ENCODE data around the gene SHANK2. TPM values are rescaled to one million over a fixed set of nuclear protein-coding genes. Genes with fewer than 3 reads are reported as not detected.

SHANK2 gene
- total RNA-seq, 2 donors from 2014 or later = 43.5 to 46.4 TPM

GRCh38 chr11:71285111-71285510 lies 32.7 kb upstream of the SHANK2 start:
- Histone ChIP-seq H3K27me3 (replicated peaks; ENCODE audit: insufficient read depth) (no peaks in the 10 kb centered on the region), H3K9me3 (no peaks in the 10 kb centered on the region), H3K4me3 (peak overlapping the region in 1 of 2 donors; percentile 42), H3K27ac (peak overlapping the region; percentile 67 to 78), H3K4me1 (replicated peaks) (peaks cover 8% of the 10 kb centered on the region), H3K36me3 (no peaks in the 10 kb centered on the region)
- intact Hi-C loops (cut with DNase I) = no loop called here
- TF ChIP-seq POLR2AphosphoS5 (IDR thresholded peaks at IDR 0.05) = no peak
- TF ChIP-seq CTCF (IDR thresholded peaks at IDR 0.05) = no peak
- TF ChIP-seq POLR2A (IDR thresholded peaks at IDR 0.05) = no peak
- 70% methylated on average over 14 of the region's 14 CpGs for WGBS
- DNase-seq (ENCODE audit: low spot score) = no peak

DNA sequence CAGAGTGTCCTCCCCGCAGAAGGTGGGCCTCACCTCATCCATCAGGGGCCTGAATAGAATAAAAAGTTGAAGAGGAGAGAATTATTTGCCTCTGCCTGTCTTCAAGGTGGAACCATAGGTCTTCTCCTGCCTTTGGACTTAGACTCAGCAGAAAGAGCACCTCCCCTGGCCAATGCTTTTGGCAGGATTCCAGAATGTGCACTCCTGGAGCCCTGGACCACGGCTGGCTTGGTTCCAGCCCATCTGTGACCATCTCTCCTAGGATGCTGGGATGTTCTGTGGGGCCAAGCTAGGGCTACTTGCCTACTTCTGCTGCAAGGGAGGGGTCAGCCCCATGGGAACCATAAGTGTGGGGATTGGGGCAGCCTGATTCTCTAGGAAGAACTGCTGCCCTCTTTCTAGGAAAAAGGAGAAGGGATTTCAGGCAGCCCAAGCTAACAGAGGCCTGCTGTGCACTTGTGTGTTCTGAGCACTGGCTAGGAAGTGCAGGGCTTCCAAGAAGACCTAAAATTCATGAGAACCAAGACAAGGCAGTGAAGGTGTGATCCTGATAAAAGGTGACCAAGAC lies 32.2 kb upstream of the SHANK2 start:
- H3K27ac ChIP-seq = peak overlapping the region; percentile 67 to 78
- DNase-seq (ENCODE audit: low spot score) = no peak
- H3K9me3 ChIP-seq = no peaks in the 10 kb centered on the region
- H3K36me3 ChIP-seq = no peaks in the 10 kb centered on the region
- H3K27me3 ChIP-seq (replicated peaks; ENCODE audit: insufficient read depth) = no peaks in the 10 kb centered on the region
- 41% methylated on average over 2 of the region's 2 CpGs for WGBS
- intact Hi-C loops (cut with DNase I) = no loop called here
- H3K4me3 ChIP-seq = peak overlapping the region; percentile 25 to 42
- no peak for TF ChIP-seq CTCF (IDR thresholded peaks at IDR 0.05)
- TF ChIP-seq POLR2AphosphoS5 (IDR thresholded peaks at IDR 0.05) = no peak
- TF ChIP-seq POLR2A (IDR thresholded peaks at IDR 0.05) = no peak
- peaks cover 8% of the 10 kb centered on the region for H3K4me1 ChIP-seq (replicated peaks)

- 45% methylated on average over 16 of the region's 16 CpGs for WGBS
- Histone ChIP-seq H3K4me3 (peak overlapping the region; percentile 25 to 42), H3K9me3 (no peaks in the 10 kb centered on the region), H3K27ac (peak overlapping the region; percentile 67 to 78), H3K4me1 (replicated peaks) (peaks cover 8% of the 10 kb centered on the region), H3K27me3 (replicated peaks; ENCODE audit: insufficient read depth) (no peaks in the 10 kb centered on the region), H3K36me3 (no peaks in the 10 kb centered on the region)
- TF ChIP-seq POLR2AphosphoS5 (IDR thresholded peaks at IDR 0.05) (peak; percentile 90), CTCF (IDR thresholded peaks at IDR 0.05) (no peak)
- intact Hi-C loops (cut with DNase I) = no loop called here
- peak; percentile 93 for DNase-seq (ENCODE audit: low spot score)
Observed at GRCh38 chr11:71283971-71284441, 31.6 kb upstream of the SHANK2 start.

GRCh38 chr11:71282581-71283351 lies 30.4 kb upstream of the SHANK2 start:
- no peaks in the 10 kb centered on the region for H3K36me3 ChIP-seq
- peaks cover 8% of the 10 kb centered on the region for H3K4me1 ChIP-seq (replicated peaks)
- H3K27me3 ChIP-seq (replicated peaks; ENCODE audit: insufficient read depth) = no peaks in the 10 kb centered on the region
- H3K27ac ChIP-seq = peak overlapping the region; percentile 26 to 67
- 56% methylated on average over 15 of the region's 15 CpGs for WGBS
- no peak for TF ChIP-seq POLR2A (IDR thresholded peaks at IDR 0.05)
- no peak for TF ChIP-seq CTCF (IDR thresholded peaks at IDR 0.05)
- no peak for TF ChIP-seq POLR2AphosphoS5 (IDR thresholded peaks at IDR 0.05)
- no peaks in the 10 kb centered on the region for H3K9me3 ChIP-seq
- no peak overlapping the region for H3K4me3 ChIP-seq
- no peak for DNase-seq (ENCODE audit: low spot score)
- intact Hi-C loops (cut with DNase I) = no loop called here

All from prostate gland (tissue), 2 donors.